ENCODE measurements around the gene CIDEC. TPM values are rescaled to one million over a fixed set of nuclear protein-coding genes. Genes with fewer than 3 reads are reported as not detected.
A peak's percentile ranks its signal among the peaks of the same experiment; 100 is the strongest.

Gene CIDEC
- total and polyA plus RNA-seq, 9 of the 15 experiments (the other 6 are each of a cell fraction or from before 2014, with no cell fraction given), result not detected

DNA sequence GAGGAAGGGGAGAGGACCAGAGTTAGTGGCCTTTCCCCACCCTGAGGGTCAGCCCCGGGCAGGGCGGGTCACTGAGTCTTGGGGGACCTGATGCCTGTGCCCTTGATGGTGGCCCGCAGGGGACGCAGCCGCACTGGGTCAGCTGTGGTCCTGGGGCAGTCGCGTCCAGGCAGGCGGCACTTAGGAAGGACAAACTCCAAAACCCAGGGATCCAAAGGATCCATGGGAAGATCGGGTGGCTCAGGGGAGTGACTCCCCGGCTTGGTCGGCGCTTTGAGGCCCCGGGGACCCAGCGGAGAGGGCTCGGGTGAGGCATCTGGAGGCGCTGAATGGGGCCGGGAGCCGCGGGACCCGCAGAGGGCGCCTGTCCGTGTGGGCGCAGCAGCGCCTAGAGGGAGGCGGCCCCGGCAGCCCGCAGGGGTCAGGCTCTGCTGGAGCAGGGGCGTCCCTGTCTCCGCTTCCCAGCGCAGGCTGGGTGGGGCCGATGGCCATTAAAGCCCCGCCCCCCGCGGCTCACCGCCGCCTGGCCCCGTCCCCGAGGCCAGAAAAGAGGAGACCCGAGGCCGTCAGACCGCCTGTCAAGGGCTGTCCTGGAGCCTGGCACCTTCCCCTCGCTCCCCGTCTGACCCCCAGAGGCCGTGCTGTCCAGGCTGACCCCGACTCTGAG lies 17.5 kb downstream of the CIDEC start (continued):
- TF ChIP-seq SIN3A (IDR thresholded peaks at IDR 0.05; ENCODE audit: borderline replicate concordance in 2 of 2, control insufficient read depth in 1 of 2, low read depth in 2 of 2, low read length in 2 of 2) (peak in 1 of 2 experiments; percentile 27; a peak in 1 of 4 replicates), CTBP1 (IDR thresholded peaks at IDR 0.05; ENCODE audit: borderline replicate concordance) (peak; percentile 89), FOXA3 (CRISPR knock-in tag; conservative IDR thresholded peaks at IDR 0.05 in 1 of 2, IDR thresholded peaks at IDR 0.05 in 1 of 2) (no peak), KAT2B (IDR thresholded peaks at IDR 0.05; ENCODE audit: low read depth, low read length) (peak; percentile 87), ARID1B (IDR thresholded peaks at IDR 0.05) (peak; percentile 46), TFAM (CRISPR knock-in tag; conservative IDR thresholded peaks at IDR 0.05) (no peak), DMBX1 (CRISPR knock-in tag; IDR thresholded peaks at IDR 0.05; ENCODE audit: borderline replicate concordance) (peak; percentile 56; the same call in 1 of the 2 replicates), HCFC1 (IDR thresholded peaks at IDR 0.05; ENCODE audit: low read depth, low read length) (peak; percentile 66), MXI1 (IDR thresholded peaks at IDR 0.05; ENCODE audit: low read depth, low read length) (no peak), POLR2AphosphoS2 (IDR thresholded peaks at IDR 0.05; ENCODE audit: low read length) (no peak), SRSF3 (IDR thresholded peaks at IDR 0.05; ENCODE audit: insufficient read depth, low read length) (no peak), SIX5 (IDR thresholded peaks at IDR 0.05; ENCODE audit: borderline replicate concordance in 1 of 2, insufficient read depth in 1 of 2, low read depth in 1 of 2, low read length in 2 of 2) (no peak), ATF7 (IDR thresholded peaks at IDR 0.05) (peak; percentile 81), PML (IDR thresholded peaks at IDR 0.05; ENCODE audit: low read length) (peak; percentile 58; the same call in 1 of the 2 replicates), BRF1 (IDR thresholded peaks at IDR 0.05; ENCODE audit: borderline replicate concordance, extremely low read depth, insufficient read length) (no peak), MAFG (tag; conservative IDR thresholded peaks at IDR 0.05) (no peak), DPF2 (IDR thresholded peaks at IDR 0.05) (no peak), MEF2A (IDR thresholded peaks at IDR 0.05; ENCODE audit: control insufficient read depth, low read depth, low read length) (no peak)
- TF ChIP-seq, protein P1, sequence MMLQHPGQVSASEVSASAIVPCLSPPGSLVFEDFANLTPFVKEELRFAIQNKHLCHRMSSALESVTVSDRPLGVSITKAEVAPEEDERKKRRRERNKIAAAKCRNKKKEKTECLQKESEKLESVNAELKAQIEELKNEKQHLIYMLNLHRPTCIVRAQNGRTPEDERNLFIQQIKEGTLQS (IDR thresholded peaks at IDR 0.05), result no peak
- TF ChIP-seq, protein P1 (CRISPR knock-in tag; conservative IDR thresholded peaks at IDR 0.05), result no peak
- TF ChIP-seq, protein P2, sequence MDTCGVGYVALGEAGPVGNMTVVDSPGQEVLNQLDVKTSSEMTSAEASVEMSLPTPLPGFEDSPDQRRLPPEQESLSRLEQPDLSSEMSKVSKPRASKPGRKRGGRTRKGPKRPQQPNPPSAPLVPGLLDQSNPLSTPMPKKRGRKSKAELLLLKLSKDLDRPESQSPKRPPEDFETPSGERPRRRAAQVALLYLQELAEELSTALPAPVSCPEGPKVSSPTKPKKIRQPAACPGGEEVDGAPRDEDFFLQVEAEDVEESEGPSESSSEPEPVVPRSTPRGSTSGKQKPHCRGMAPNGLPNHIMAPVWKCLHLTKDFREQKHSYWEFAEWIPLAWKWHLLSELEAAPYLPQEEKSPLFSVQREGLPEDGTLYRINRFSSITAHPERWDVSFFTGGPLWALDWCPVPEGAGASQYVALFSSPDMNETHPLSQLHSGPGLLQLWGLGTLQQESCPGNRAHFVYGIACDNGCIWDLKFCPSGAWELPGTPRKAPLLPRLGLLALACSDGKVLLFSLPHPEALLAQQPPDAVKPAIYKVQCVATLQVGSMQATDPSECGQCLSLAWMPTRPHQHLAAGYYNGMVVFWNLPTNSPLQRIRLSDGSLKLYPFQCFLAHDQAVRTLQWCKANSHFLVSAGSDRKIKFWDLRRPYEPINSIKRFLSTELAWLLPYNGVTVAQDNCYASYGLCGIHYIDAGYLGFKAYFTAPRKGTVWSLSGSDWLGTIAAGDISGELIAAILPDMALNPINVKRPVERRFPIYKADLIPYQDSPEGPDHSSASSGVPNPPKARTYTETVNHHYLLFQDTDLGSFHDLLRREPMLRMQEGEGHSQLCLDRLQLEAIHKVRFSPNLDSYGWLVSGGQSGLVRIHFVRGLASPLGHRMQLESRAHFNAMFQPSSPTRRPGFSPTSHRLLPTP (IDR thresholded peaks at IDR 0.05; ENCODE audit: borderline replicate concordance, extremely low read depth, insufficient read length), result no peak
- TF ChIP-seq, protein P3, sequence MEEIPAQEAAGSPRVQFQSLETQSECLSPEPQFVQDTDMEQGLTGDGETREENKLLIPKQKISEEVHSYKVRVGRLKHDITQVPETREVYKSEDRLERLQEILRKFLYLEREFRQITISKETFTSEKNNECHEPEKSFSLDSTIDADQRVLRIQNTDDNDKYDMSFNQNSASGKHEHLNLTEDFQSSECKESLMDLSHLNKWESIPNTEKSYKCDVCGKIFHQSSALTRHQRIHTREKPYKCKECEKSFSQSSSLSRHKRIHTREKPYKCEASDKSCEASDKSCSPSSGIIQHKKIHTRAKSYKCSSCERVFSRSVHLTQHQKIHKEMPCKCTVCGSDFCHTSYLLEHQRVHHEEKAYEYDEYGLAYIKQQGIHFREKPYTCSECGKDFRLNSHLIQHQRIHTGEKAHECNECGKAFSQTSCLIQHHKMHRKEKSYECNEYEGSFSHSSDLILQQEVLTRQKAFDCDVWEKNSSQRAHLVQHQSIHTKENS (CRISPR knock-in tag; IDR thresholded peaks at IDR 0.05), result no peak
